GM18519 (cell line): Measurements from ENCODE around the gene YARS1.
A peak's percentile ranks its signal among the peaks of the same experiment; 100 is the strongest.
"Not testable (repeated sequence)": the region's sequence is repeated elsewhere in the genome, so short reads cannot be mapped to it uniquely, and the experiment has no call there.

Experiments
- ATAC-seq: cut with Tn5 transposase; IDR thresholded peaks from one replicate; pipeline ENCODE4 v1.9.1; 2021; ENCODE audit warnings: mild to moderate bottlenecking, moderate library complexity; ENCODE audit not compliant: unreplicated experiment, low FRiP score

Gene YARS1

GRCh38 chr1:32817815-32818786, 943 bp upstream of the YARS1 start:
- peak; percentile 1 for ATAC-seq

- no peak for ATAC-seq
Observed at GRCh38 chr1:32816676-32817158, 441 bp downstream of the YARS1 start.

- ATAC-seq: no peak
Observed at GRCh38 chr1:32813941-32814739, 3.0 kb downstream of the YARS1 start.

- ATAC-seq: no peak
Observed at GRCh38 chr1:32811917-32812316, 5.2 kb downstream of the YARS1 start.

GRCh38 chr1:32811265-32811664, 5.9 kb downstream of the YARS1 start:
- no peak for ATAC-seq

GRCh38 chr1:32810358-32810757, 6.8 kb downstream of the YARS1 start:
- ATAC-seq: no peak

- ATAC-seq: no peak
Observed at GRCh38 chr1:32808580-32808979, 8.6 kb downstream of the YARS1 start.

- no peak for ATAC-seq
Observed at GRCh38 chr1:32806910-32807523, 10.1 kb downstream of the YARS1 start.

GRCh38 chr1:32806290-32806689, 10.9 kb downstream of the YARS1 start:
- no peak for ATAC-seq

- ATAC-seq: not testable (repeated sequence)
Observed at GRCh38 chr1:32804460-32804859, 12.7 kb downstream of the YARS1 start.

GRCh38 chr1:32801096-32801715, 16.0 kb downstream of the YARS1 start:
- ATAC-seq: no peak

- no peak for ATAC-seq
Observed at GRCh38 chr1:32798679-32799416, 18.3 kb downstream of the YARS1 start.

- ATAC-seq: no peak
Observed at GRCh38 chr1:32798191-32798590, 19.0 kb downstream of the YARS1 start.

- ATAC-seq: no peak
Observed at GRCh38 chr1:32797456-32797855, 19.7 kb downstream of the YARS1 start.

- not testable (repeated sequence) for ATAC-seq
Observed at GRCh38 chr1:32795763-32796162, 21.4 kb downstream of the YARS1 start.

- no peak for ATAC-seq
Observed at GRCh38 chr1:32791881-32792280, 25.3 kb downstream of the YARS1 start.

GRCh38 chr1:32789356-32789755, 27.8 kb downstream of the YARS1 start:
- not testable (repeated sequence) for ATAC-seq

GRCh38 chr1:32786856-32787255, 30.3 kb downstream of the YARS1 start:
- no peak for ATAC-seq

- no peak for ATAC-seq
Observed at GRCh38 chr1:32784817-32785216, 32.3 kb downstream of the YARS1 start.

- no peak for ATAC-seq
Observed at GRCh38 chr1:32783851-32784250, 33.3 kb downstream of the YARS1 start.
